ENCODE data around the gene BUB1B. TPM values are rescaled to one million over a fixed set of nuclear protein-coding genes. Genes with fewer than 3 reads are reported as not detected.
"Not testable (repeated sequence)": the region's sequence is repeated elsewhere in the genome, so short reads cannot be mapped to it uniquely, and the experiment has no call there.

The BUB1B gene
- total RNA-seq, 2 donors from 2014 or later: 10.2 to 48.3 TPM

DNA sequence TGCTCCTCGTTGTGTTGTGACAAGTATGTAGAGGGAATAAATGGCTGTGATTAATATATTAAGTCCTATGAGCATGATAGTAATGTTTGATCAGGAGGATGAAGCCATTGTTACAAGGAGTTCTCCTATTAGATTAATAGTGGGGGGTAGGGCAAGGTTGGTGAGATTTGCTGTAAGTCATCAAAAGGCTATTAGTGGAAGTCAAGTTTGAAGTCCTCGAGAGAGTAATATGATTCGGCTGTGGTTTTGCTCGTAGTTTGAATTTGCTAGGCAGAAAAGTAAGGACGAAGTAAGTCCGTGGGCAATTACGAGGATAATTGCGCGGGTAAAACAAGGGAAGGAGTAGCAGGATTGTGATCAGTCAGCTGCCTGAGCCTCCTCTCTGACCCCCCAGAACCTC is 26.0 kb upstream of the BUB1B start:
- Histone ChIP-seq H3K36me3 (no peaks in the 10 kb centered on the region), H3K27ac (no peak overlapping the region), H3K4me3 (no peak overlapping the region), H3K9ac (ENCODE audit: low read depth in 2 of 2, low read length in 2 of 2) (no peak overlapping the region), H3K4me1 (no peaks in the 10 kb centered on the region), H3K27me3 (no peaks in the 10 kb centered on the region), H3K9me3 (no peaks in the 10 kb centered on the region)
- TF ChIP-seq, protein P1, sequence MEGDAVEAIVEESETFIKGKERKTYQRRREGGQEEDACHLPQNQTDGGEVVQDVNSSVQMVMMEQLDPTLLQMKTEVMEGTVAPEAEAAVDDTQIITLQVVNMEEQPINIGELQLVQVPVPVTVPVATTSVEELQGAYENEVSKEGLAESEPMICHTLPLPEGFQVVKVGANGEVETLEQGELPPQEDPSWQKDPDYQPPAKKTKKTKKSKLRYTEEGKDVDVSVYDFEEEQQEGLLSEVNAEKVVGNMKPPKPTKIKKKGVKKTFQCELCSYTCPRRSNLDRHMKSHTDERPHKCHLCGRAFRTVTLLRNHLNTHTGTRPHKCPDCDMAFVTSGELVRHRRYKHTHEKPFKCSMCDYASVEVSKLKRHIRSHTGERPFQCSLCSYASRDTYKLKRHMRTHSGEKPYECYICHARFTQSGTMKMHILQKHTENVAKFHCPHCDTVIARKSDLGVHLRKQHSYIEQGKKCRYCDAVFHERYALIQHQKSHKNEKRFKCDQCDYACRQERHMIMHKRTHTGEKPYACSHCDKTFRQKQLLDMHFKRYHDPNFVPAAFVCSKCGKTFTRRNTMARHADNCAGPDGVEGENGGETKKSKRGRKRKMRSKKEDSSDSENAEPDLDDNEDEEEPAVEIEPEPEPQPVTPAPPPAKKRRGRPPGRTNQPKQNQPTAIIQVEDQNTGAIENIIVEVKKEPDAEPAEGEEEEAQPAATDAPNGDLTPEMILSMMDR (IDR thresholded peaks at IDR 0.05): no peak
- intact Hi-C loops (cut with DNase I): no loop called here
- DNase-seq: no peak

DNA sequence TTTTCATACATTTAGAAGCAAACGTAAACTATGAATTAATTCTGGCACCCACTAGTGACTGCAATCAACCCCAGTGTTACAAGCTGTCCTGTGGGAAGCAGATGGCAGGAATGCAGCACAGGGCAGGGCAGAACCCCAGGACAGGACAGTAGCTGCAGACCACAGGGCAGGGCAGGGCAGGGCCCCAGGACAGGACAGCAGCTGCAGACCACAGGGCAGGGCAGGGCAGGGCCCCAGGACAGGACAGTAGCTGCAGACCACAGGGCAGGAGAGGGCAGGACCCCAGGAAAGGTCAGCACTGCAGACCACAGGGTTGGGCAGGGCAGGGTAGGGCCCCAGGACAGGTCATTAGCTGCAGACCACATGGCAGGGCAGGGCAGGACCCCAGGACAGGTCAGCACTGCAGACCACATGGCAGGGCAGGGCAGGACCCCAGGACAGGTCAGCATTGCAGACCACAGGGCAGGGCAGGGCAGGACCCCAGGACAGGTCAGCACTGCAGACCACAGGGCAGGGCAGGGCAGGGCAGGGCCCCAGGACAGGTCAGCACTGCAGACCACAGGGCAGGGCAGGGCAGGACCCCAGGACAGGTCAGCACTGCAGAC is 24.9 kb upstream of the BUB1B start:
- H3K9me3 ChIP-seq; intact Hi-C loops (cut with DNase I); H3K4me1 ChIP-seq; H3K9ac ChIP-seq (ENCODE audit: low read depth in 2 of 2, low read length in 2 of 2); DNase-seq; H3K27ac ChIP-seq; H3K4me3 ChIP-seq; H3K36me3 ChIP-seq; H3K27me3 ChIP-seq: not testable (repeated sequence)

- no peak overlapping the region for H3K27ac ChIP-seq
Observed at GRCh38 chr15:40136470-40137302, 24.2 kb upstream of the BUB1B start.

DNA sequence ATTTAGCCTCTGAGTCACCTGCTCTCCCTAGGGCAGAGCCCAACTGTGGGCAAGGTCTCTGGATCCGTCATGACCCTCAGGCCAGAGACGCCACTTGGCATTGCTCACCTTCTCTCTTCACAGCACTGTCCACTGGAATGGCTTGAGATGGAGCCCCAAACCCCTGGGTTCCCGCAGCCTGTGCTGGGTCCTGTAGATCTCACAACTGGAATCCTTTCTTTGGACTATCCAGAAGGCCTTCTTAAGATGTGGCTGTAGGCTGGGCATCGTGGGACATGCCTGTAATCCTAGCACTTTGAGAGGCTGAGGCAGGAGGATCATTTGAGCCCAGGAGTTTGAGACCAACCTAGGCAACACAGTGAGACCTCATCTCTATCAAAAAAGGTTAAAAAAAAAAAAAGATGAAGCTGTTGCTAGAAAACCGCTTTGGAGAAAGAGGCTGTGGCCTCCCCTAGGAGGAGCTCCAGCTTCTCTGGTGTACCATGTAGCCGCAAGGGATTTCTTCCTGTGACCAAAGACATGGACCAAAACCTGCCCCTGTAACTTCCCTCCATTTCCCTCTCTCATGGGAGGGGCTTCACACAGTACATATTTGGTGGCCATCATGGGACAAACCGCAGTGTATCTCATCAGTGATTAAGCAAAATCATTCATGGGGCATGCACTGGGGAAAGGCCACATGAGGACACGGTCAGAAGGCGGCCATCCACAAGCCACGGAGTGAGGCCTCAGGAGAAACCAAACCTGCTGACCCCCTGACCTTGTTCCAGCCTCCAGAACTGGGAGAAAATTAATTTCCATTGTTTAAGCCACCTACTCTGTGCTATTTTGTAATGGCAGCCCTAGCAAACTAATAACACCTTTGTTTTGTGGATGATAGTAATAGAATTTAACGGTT is 23.3 kb upstream of the BUB1B start:
- intact Hi-C loops (cut with DNase I): no loop called here
- Histone ChIP-seq H3K9me3 (no peaks in the 10 kb centered on the region), H3K36me3 (no peaks in the 10 kb centered on the region), H3K4me1 (no peaks in the 10 kb centered on the region), H3K4me3 (no peak overlapping the region), H3K27me3 (no peaks in the 10 kb centered on the region), H3K27ac (no peak overlapping the region), H3K9ac (ENCODE audit: low read depth in 2 of 2, low read length in 2 of 2) (no peak overlapping the region)
- TF ChIP-seq, protein P1 (IDR thresholded peaks at IDR 0.05): no peak
- DNase-seq: no peak

More at GRCh38 chr15:40136470-40137302, 24.2 kb upstream of the BUB1B start:
- no peaks in the 10 kb centered on the region for H3K27me3 ChIP-seq
- H3K9me3 ChIP-seq: no peaks in the 10 kb centered on the region
- H3K4me3 ChIP-seq: no peak overlapping the region
- DNase-seq: no peak
- H3K4me1 ChIP-seq: no peaks in the 10 kb centered on the region
- no peaks in the 10 kb centered on the region for H3K36me3 ChIP-seq
- TF ChIP-seq, protein P1 (IDR thresholded peaks at IDR 0.05): no peak
- no peak overlapping the region for H3K9ac ChIP-seq (ENCODE audit: low read depth in 2 of 2, low read length in 2 of 2)
- intact Hi-C loops (cut with DNase I): no loop called here

GRCh38 chr15:40138201-40138570 is 22.7 kb upstream of the BUB1B start:
- H3K4me3 ChIP-seq; intact Hi-C loops (cut with DNase I); H3K9ac ChIP-seq (ENCODE audit: low read depth in 2 of 2, low read length in 2 of 2); H3K9me3 ChIP-seq; H3K4me1 ChIP-seq; H3K27me3 ChIP-seq; H3K27ac ChIP-seq; DNase-seq; H3K36me3 ChIP-seq: not testable (repeated sequence)

GRCh38 chr15:40142428-40142827 is 18.4 kb upstream of the BUB1B start:
- Histone ChIP-seq H3K27ac (no peak overlapping the region), H3K9me3 (no peaks in the 10 kb centered on the region), H3K9ac (ENCODE audit: low read depth in 2 of 2, low read length in 2 of 2) (no peak overlapping the region), H3K4me3 (no peak overlapping the region), H3K36me3 (no peaks in the 10 kb centered on the region), H3K27me3 (no peaks in the 10 kb centered on the region), H3K4me1 (no peaks in the 10 kb centered on the region)
- TF ChIP-seq, protein P1 (IDR thresholded peaks at IDR 0.05): no peak
- DNase-seq: no peak
- intact Hi-C loops (cut with DNase I): no loop called here

Measured in colonic mucosa (tissue), 4 donors.